ENCODE data around the gene C15orf40. TPM values are rescaled to one million over a fixed set of nuclear protein-coding genes. Genes with fewer than 3 reads are reported as not detected.
"Not testable (repeated sequence)": the region's sequence is repeated elsewhere in the genome, so short reads cannot be mapped to it uniquely, and the experiment has no call there.

The C15orf40 gene
- total RNA-seq, 4 donors from 2014 or later = 8.6 to 28.2 (median 22.5) TPM

- DNase-seq (ENCODE audit: low spot score in 2 of 2) = no peak
- TF ChIP-seq CTCF (IDR thresholded peaks at IDR 0.05) (no peak), POLR2A (IDR thresholded peaks at IDR 0.05) (no peak)
- intact Hi-C loops (cut with DNase I; ENCODE audit: low total_unique reads) = no loop called here
- no peak overlapping the region for H3K4me3 ChIP-seq (ENCODE audit: low read depth, poor library complexity, severe bottlenecking)
- 71 to 80% methylated on average over 5 of the region's 5 CpGs for WGBS, 2 donors
Observed at GRCh38 chr15:82944056-82944455, 67.4 kb downstream of the C15orf40 start.

GRCh38 chr15:82943176-82943575, 68.3 kb downstream of the C15orf40 start:
- no peak for DNase-seq (ENCODE audit: low spot score in 2 of 2)
- no peak overlapping the region for H3K4me3 ChIP-seq (ENCODE audit: low read depth, poor library complexity, severe bottlenecking)
- intact Hi-C loops (cut with DNase I; ENCODE audit: low total_unique reads) = no loop called here
- TF ChIP-seq CTCF (IDR thresholded peaks at IDR 0.05) (no peak), POLR2A (IDR thresholded peaks at IDR 0.05) (no peak)
- WGBS, 2 donors = 71 to 80% methylated on average over 3 of the region's 3 CpGs

GRCh38 chr15:82942691-82943090, 68.7 kb downstream of the C15orf40 start:
- TF ChIP-seq CTCF (IDR thresholded peaks at IDR 0.05) = no peak
- TF ChIP-seq POLR2A (IDR thresholded peaks at IDR 0.05) = no peak
- WGBS, 2 donors = 63 to 64% methylated on average over 8 of the region's 8 CpGs
- intact Hi-C loops (cut with DNase I; ENCODE audit: low total_unique reads) = no loop called here
- no peak overlapping the region for H3K4me3 ChIP-seq (ENCODE audit: low read depth, poor library complexity, severe bottlenecking)
- DNase-seq (ENCODE audit: low spot score in 2 of 2) = peak in 1 of 2 donors; percentile 36

GRCh38 chr15:82939678-82940077, 71.8 kb downstream of the C15orf40 start:
- 95 to 96% methylated on average over 6 of the region's 6 CpGs for WGBS, 2 donors
- intact Hi-C loops (cut with DNase I; ENCODE audit: low total_unique reads); H3K4me3 ChIP-seq (ENCODE audit: low read depth, poor library complexity, severe bottlenecking); DNase-seq (ENCODE audit: low spot score in 2 of 2): not testable (repeated sequence)

Other genes with a start within 250 kb of the C15orf40 start
- under 1 TPM in 1 of 4 donors, not detected in 3; 0.19 TPM for gene FSD2, start 205.6 kb downstream of the C15orf40 start, total RNA-seq
- 10 to 100 TPM; 11.0 to 20.0 (median 11.4) TPM for gene WHAMM, start 202.0 kb downstream of the C15orf40 start, total RNA-seq
- 100 to 1,000 TPM in 2 of 4 donors, 10 to 100 TPM in 2; 88.3 to 129 (median 108) TPM for gene HOMER2, start 58.9 kb downstream of the C15orf40 start, total RNA-seq
- gene RAMAC, start 25.4 kb downstream of the C15orf40 start, total RNA-seq = 10 to 100 TPM; 26.5 to 32.1 (median 29.5) TPM
- gene BTBD1, start 55.6 kb upstream of the C15orf40 start, total RNA-seq = 10 to 100 TPM; 46.2 to 57.5 (median 50.8) TPM
- gene TM6SF1, start 96.0 kb upstream of the C15orf40 start, total RNA-seq = 1 to 10 TPM; 2.0 to 3.5 (median 2.4) TPM
- gene HDGFL3, start 196.2 kb upstream of the C15orf40 start, total RNA-seq = 10 to 100 TPM in 3 of 4 donors, 1 to 10 TPM in 1; 5.7 to 19.0 (median 12.4) TPM